Chondrocyte (in vitro differentiated cells): ENCODE data around the gene ASTN2. TPM values are rescaled to one million over a fixed set of nuclear protein-coding genes. Genes with fewer than 3 reads are reported as not detected.

Experiments used
- DNase-seq: peaks from one replicate; pipeline ENCODE4 v3.0.0; 2021; ENCODE audit warnings: mixed read lengths, low spot score
- H3K27ac Mint-ChIP-seq: one replicate; pipeline ENCODE4 v1.8.0; 2021; ENCODE audit warnings: mild to moderate bottlenecking, moderate library complexity, mixed read lengths; ENCODE audit not compliant: unreplicated experiment
- H3K27me3 Mint-ChIP-seq: 2 replicates; pipeline ENCODE4 v1.8.0; 2021; ENCODE audit warnings: low read depth, mixed read lengths
- H3K36me3 Mint-ChIP-seq: 2 replicates; pipeline ENCODE4 v1.8.0; 2021; ENCODE audit warnings: low read depth, mixed read lengths
- H3K4me1 Mint-ChIP-seq: 2 replicates; pipeline ENCODE4 v1.8.0; 2021; ENCODE audit warnings: low read depth, mild to moderate bottlenecking, mixed read lengths
- H3K4me3 Mint-ChIP-seq: one replicate; pipeline ENCODE4 v1.8.0; 2021; ENCODE audit warnings: mild to moderate bottlenecking, moderate library complexity, mixed read lengths; ENCODE audit not compliant: unreplicated experiment
- H3K9me3 Mint-ChIP-seq: 2 replicates; pipeline ENCODE4 v1.8.0; 2021; ENCODE audit warnings: low read depth, mixed read lengths
- total RNA-seq: library from RNA; stranded (reverse); gene quantifications from 3 replicates; pipeline ENCODE4 v1.2.1, GENCODE V29; 2021
- TF ChIP-seq, protein P1 (sequence below): fragments of 200-600 bp; sonication (generic); IDR thresholded peaks from 2 replicates; pipeline ENCODE4 v1.5.0; 2021; ENCODE audit warnings: antibody characterized with exemption, mild to moderate bottlenecking, moderate library complexity

The ASTN2 gene
- total RNA-seq, 1 donor from 2014 or later: 3.6 TPM

DNA sequence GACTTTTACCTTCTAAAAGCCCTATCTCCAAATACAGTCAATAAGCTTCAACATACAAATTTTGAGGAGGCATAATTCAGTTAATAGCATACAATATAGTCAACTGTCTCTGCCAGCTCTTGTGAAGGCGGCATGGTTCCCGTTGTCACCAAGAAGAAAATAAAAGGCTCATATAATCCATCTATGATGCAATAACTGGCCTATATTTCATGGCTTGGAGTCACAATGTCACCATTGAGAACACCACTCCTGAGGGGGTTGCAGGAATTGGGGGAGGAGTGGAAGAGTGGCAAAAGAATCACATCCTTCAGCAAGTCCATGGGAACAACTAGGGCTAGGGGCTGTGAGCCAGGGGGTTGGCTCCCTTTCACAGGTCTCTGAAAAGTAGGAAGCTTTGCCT is 16.0 kb upstream of the ASTN2 start:
- no peaks in the 10 kb centered on the region for H3K4me1 Mint-ChIP-seq
- no peak overlapping the region for H3K4me3 Mint-ChIP-seq
- TF ChIP-seq, protein P1, sequence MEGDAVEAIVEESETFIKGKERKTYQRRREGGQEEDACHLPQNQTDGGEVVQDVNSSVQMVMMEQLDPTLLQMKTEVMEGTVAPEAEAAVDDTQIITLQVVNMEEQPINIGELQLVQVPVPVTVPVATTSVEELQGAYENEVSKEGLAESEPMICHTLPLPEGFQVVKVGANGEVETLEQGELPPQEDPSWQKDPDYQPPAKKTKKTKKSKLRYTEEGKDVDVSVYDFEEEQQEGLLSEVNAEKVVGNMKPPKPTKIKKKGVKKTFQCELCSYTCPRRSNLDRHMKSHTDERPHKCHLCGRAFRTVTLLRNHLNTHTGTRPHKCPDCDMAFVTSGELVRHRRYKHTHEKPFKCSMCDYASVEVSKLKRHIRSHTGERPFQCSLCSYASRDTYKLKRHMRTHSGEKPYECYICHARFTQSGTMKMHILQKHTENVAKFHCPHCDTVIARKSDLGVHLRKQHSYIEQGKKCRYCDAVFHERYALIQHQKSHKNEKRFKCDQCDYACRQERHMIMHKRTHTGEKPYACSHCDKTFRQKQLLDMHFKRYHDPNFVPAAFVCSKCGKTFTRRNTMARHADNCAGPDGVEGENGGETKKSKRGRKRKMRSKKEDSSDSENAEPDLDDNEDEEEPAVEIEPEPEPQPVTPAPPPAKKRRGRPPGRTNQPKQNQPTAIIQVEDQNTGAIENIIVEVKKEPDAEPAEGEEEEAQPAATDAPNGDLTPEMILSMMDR: no peak
- no peaks in the 10 kb centered on the region for H3K36me3 Mint-ChIP-seq
- no peak for DNase-seq
- H3K27me3 Mint-ChIP-seq: no peaks in the 10 kb centered on the region
- no peaks in the 10 kb centered on the region for H3K9me3 Mint-ChIP-seq
- H3K27ac Mint-ChIP-seq: no peak overlapping the region

DNA sequence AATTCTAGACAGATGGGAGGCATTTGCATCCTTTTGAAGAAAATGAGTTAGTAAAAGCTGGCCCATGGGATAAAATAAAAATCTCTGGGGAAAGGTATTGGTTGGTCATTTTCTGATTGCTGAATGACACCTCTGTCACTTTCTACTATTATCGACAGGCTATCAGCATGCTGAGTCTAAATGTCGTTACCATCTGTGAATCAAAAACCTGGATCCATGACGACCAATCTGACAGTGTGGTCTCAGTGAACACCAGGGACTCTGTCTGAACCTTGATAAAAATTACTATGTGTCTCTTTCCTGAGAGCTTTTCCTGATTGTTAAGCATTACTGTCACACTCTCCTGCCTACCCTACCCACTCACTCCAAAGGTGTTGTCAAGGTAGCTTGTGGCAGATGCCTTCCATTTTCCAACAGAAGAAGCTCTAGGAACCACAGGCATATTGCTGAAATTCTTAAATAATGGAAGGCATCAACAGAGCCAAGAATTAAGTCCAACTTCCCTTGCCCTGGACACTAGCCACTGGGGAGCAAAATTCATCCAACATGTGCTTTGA is 12.6 kb upstream of the ASTN2 start:
- TF ChIP-seq, protein P1: no peak
- no peaks in the 10 kb centered on the region for H3K4me1 Mint-ChIP-seq
- H3K9me3 Mint-ChIP-seq: no peaks in the 10 kb centered on the region
- no peak for DNase-seq
- no peak overlapping the region for H3K27ac Mint-ChIP-seq
- peaks cover 11% of the 10 kb centered on the region for H3K27me3 Mint-ChIP-seq
- no peak overlapping the region for H3K4me3 Mint-ChIP-seq
- H3K36me3 Mint-ChIP-seq: no peaks in the 10 kb centered on the region

DNA sequence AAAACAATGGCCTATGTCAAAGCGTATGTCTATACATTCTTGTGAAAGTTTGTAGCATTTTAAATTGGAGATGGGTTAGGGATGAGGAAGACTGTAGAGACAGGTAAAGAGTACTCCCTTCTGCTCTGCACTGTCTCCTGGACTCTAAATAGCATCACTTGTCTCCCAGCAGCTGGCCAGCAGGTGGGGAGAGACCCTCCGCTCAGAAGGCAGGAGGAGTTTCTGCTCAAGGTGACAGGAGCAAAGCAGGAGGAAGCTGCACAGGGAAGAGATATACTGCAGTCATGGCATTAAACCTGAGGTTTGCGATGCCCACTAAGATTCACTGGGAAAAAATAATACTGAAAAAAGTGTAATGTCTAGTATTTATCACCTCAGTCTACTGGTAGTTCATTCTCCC is 10.7 kb upstream of the ASTN2 start:
- Mint-ChIP-seq H3K9me3 (no peaks in the 10 kb centered on the region), H3K4me3 (no peak overlapping the region), H3K27me3 (peaks cover 11% of the 10 kb centered on the region), H3K4me1 (no peaks in the 10 kb centered on the region), H3K27ac (no peak overlapping the region), H3K36me3 (no peaks in the 10 kb centered on the region)
- DNase-seq: no peak
- TF ChIP-seq, protein P1: no peak

DNA sequence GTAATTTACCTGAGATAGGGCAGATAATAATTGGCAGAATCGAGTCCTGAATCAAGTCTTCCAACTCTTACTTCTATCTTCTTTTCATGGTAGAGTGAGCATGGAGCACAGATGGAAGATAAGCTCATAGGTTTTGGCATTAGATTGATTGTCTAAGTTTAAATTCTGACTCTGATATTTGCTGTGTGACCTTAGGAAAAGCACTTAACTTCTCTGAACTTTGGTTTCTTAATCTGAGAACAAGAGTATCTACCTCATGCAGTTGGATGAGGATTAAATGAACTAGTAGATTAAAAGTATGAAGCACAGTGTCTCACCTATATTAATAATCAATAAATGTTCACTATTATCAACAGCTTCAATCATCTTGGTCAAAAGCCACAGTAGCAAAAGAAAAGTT is 9.4 kb upstream of the ASTN2 start:
- peaks cover 11% of the 10 kb centered on the region for H3K27me3 Mint-ChIP-seq
- DNase-seq: no peak
- no peak overlapping the region for H3K4me3 Mint-ChIP-seq
- no peaks in the 10 kb centered on the region for H3K4me1 Mint-ChIP-seq
- no peaks in the 10 kb centered on the region for H3K9me3 Mint-ChIP-seq
- H3K27ac Mint-ChIP-seq: no peak overlapping the region
- no peaks in the 10 kb centered on the region for H3K36me3 Mint-ChIP-seq
- TF ChIP-seq, protein P1: no peak

DNA sequence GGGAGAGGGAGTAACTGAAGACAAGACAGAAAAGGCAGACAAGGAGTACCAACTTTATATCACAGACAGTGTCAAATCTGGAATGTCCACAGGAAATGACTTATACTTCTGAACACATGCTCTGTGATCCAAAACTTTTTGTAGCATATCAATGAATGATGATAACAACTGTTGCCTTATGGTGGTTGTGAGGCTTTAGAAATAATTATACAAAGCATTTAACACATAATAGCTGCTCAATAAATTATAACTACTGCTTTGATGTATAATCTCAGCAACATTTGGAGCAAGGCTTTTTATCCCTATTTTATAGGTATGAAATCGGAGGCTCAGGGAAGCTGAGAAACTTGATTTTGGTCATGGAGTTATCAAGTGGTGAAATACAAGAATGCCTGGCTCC is 3.3 kb upstream of the ASTN2 start:
- no peaks in the 10 kb centered on the region for H3K36me3 Mint-ChIP-seq
- H3K27me3 Mint-ChIP-seq: peaks cover 18% of the 10 kb centered on the region
- H3K4me1 Mint-ChIP-seq: peaks cover 3% of the 10 kb centered on the region
- no peak overlapping the region for H3K27ac Mint-ChIP-seq
- TF ChIP-seq, protein P1: no peak
- no peak for DNase-seq
- no peak overlapping the region for H3K4me3 Mint-ChIP-seq
- H3K9me3 Mint-ChIP-seq: no peaks in the 10 kb centered on the region
